HepG2 (cell line): ENCODE data around the gene MTOR. TPM values are rescaled to one million over a fixed set of nuclear protein-coding genes. Genes with fewer than 3 reads are reported as not detected.
A peak's percentile ranks its signal among the peaks of the same experiment; 100 is the strongest.

ENCODE experiments used
- ATAC-seq: fragments of 200-7000 bp; cut with Tn5 transposase; 3 replicates; pipeline ENCODE4 v1.9.1; 2020; ENCODE audit warnings: mild to moderate bottlenecking, moderate library complexity
- BruUV-seq: library from RNA; stranded (reverse); fragments of 400-500 nt; replicated peaks from 2 replicates; lab custom pipeline; 2021; lab: Mats Ljungman, UMichigan
- CTCF ChIA-PET: fragments of 300-600 bp; formaldehyde crosslinking; extraction: SDS; loops from one replicate; lab custom pipeline; 2021; ENCODE audit warnings: low total read pairs, inconsistent platforms, low intra/inter-chr PET ratio; lab: Yijun Ruan, JAX
- POLR2A ChIA-PET: fragments of 350-600 bp; sonication (Branson Sonifier 250); formaldehyde crosslinking; loops from one replicate; lab custom pipeline; 2020; ENCODE audit warnings: antibody characterized with exemption, inconsistent platforms; lab: Yijun Ruan, JAX
- DNase-seq: peaks from one replicate; pipeline ENCODE4 v3.0.0-alpha.2; 2015; ENCODE audit warnings: low spot score
- FAIRE-seq: peaks from 3 replicates; lab custom pipeline; 2011; peaks lifted over from hg19 to GRCh38; lab: Jason Lieb, UNC
- H2AFZ ChIP-seq: one replicate; pipeline ENCODE4 v1.6.1; 2011; ENCODE audit warnings: low read length, inconsistent platforms
- H3K27ac ChIP-seq: fragments of 300-600 bp; 3 replicates; pipeline ENCODE4 v1.8.0; 2011; ENCODE audit warnings: mixed run types, mild to moderate bottlenecking, mixed read lengths, low read length, inconsistent platforms; ENCODE audit not compliant: insufficient read depth; ENCODE audit errors: extremely low read length
- H3K27me3 ChIP-seq, 2 experiments: fragments of 200-600 bp in 1 of 2; 2 replicates in 1 of 2; 3 replicates in 1 of 2; pipeline versions ENCODE4 v1.6.0 to v1.8.0; 2011; ENCODE audit warnings: low read length in 2 of 2, mild to moderate bottlenecking in 2 of 2, moderate library complexity in 2 of 2, inconsistent platforms in 1 of 2; ENCODE audit not compliant: insufficient read depth in 2 of 2, control insufficient read depth in 1 of 2
- H3K36me3 ChIP-seq, 2 experiments: fragments of 200-600 bp in 1 of 2; replicated peaks in 1 of 2; 2 replicates in 1 of 2; 3 replicates in 1 of 2; pipeline versions ENCODE4 v1.5.1 to v1.8.0; 2011; ENCODE audit warnings: low read length in 2 of 2, inconsistent platforms in 1 of 2; ENCODE audit not compliant: insufficient read depth in 2 of 2, control insufficient read depth in 1 of 2
- H3K4me1 ChIP-seq: 2 replicates; pipeline ENCODE4 v1.5.1; 2012; ENCODE audit warnings: low read length, inconsistent platforms; ENCODE audit not compliant: insufficient read depth
- H3K4me2 ChIP-seq: 2 replicates; pipeline ENCODE4 v1.6.0; 2011; ENCODE audit warnings: low read depth, low read length, inconsistent platforms
- H3K4me3 ChIP-seq, 3 experiments: fragments of 200-600 bp in 1 of 3; sonication (generic), shearing (Covaris generic) in 1 of 3; replicated peaks in 1 of 3; 2 replicates each; pipeline ENCODE4 v1.5.1; 2011 to 2016; ENCODE audit warnings: low read length in 3 of 3, inconsistent platforms in 2 of 3, low read depth in 2 of 3, mild to moderate bottlenecking in 2 of 3, control low read depth in 1 of 3, mixed read lengths in 1 of 3; ENCODE audit not compliant: insufficient read depth in 1 of 3
- H3K79me2 ChIP-seq: one replicate; pipeline ENCODE4 v1.6.1; 2011; ENCODE audit warnings: low read length, inconsistent platforms; ENCODE audit not compliant: insufficient read depth
- H3K9ac ChIP-seq: 2 replicates; pipeline ENCODE4 v1.6.0; 2011; ENCODE audit warnings: mild to moderate bottlenecking, low read depth, low read length, inconsistent platforms; ENCODE audit not compliant: insufficient read depth
- H3K9me3 ChIP-seq: 2 replicates; pipeline ENCODE4 v1.5.1; 2012; ENCODE audit warnings: mild to moderate bottlenecking, low read length
- H4K20me1 ChIP-seq: 2 replicates; pipeline ENCODE4 v1.6.0; 2011; ENCODE audit warnings: inconsistent platforms, mild to moderate bottlenecking, low read length, moderate library complexity; ENCODE audit not compliant: insufficient read depth
- ATF1 ChIP-seq: IDR thresholded peaks from 2 replicates; pipeline ENCODE4 v1.6.1; 2016; ENCODE audit warnings: mild to moderate bottlenecking, control low read depth
- FIP1L1 ChIP-seq: fragments of 200-400 bp; formaldehyde crosslinking; IDR thresholded peaks from 2 replicates; pipeline ENCODE4 v1.6.1; 2018; ENCODE audit warnings: low read depth, mild to moderate bottlenecking, low read length, moderate library complexity, borderline replicate concordance; ENCODE audit not compliant: insufficient read depth
- FOXO1 ChIP-seq: sonication (generic); formaldehyde crosslinking; IDR thresholded peaks from 2 replicates; pipeline ENCODE4 v1.4.0; 2020; ENCODE audit warnings: missing genetic modification reagents
- HDAC2 ChIP-seq: sonication (generic); formaldehyde crosslinking; IDR thresholded peaks from 2 replicates; pipeline ENCODE4 v1.4.0; 2020; ENCODE audit warnings: missing genetic modification reagents
- IRX3 ChIP-seq: sonication (generic); formaldehyde crosslinking; IDR thresholded peaks from 2 replicates; pipeline ENCODE4 v1.8.1; 2023; ENCODE audit warnings: mild to moderate bottlenecking, low read depth, missing genetic modification reagents, borderline replicate concordance
- MAFF ChIP-seq: IDR thresholded peaks from 2 replicates; pipeline ENCODE4 v1.6.1; 2011; ENCODE audit warnings: low read depth, low read length, improper control_type of control experiment
- NFKB2 ChIP-seq: sonication (generic); formaldehyde crosslinking; IDR thresholded peaks from 2 replicates; pipeline ENCODE4 v1.4.0; 2020; ENCODE audit warnings: missing genetic modification reagents, borderline replicate concordance
- POLR2AphosphoS2 ChIP-seq: IDR thresholded peaks from 2 replicates; pipeline ENCODE4 v1.6.1; 2011; ENCODE audit warnings: low read depth, low read length, improper control_type of control experiment
- POLR2G ChIP-seq: fragments of 200-400 bp; formaldehyde crosslinking; IDR thresholded peaks from 2 replicates; pipeline ENCODE4 v1.6.1; 2018; ENCODE audit warnings: mild to moderate bottlenecking, low read depth, low read length, moderate library complexity
- SETDB1 ChIP-seq: sonication (generic); formaldehyde crosslinking; IDR thresholded peaks from 2 replicates; pipeline ENCODE4 v1.5.1; 2020; ENCODE audit warnings: missing genetic modification reagents, mild to moderate bottlenecking, borderline replicate concordance
- SIN3B ChIP-seq: fragments of 150-350 bp; IDR thresholded peaks from 2 replicates; pipeline ENCODE4 v1.6.1; 2014; ENCODE audit warnings: low read length
- STAT6 ChIP-seq: sonication (generic); formaldehyde crosslinking; IDR thresholded peaks from 2 replicates; pipeline ENCODE4 v1.4.0; 2020; ENCODE audit warnings: missing genetic modification reagents, mild to moderate bottlenecking, borderline replicate concordance
- ZNF501 ChIP-seq: sonication (generic); formaldehyde crosslinking; IDR thresholded peaks from 2 replicates; pipeline ENCODE4 v1.5.1; 2020; ENCODE audit warnings: mild to moderate bottlenecking, moderate library complexity, missing genetic modification reagents
- ZNF510 ChIP-seq: sonication (generic); formaldehyde crosslinking; IDR thresholded peaks from 2 replicates; pipeline ENCODE4 v1.4.0; 2020; ENCODE audit warnings: low read depth, mild to moderate bottlenecking, missing genetic modification reagents
- WGBS: methylation state at CpG from one replicate; pipeline ENCODE4 v1.1.6; 2017; ENCODE audit warnings: low lambda C conversion rate; 5-methylcytosine and 5-hydroxymethylcytosine counted together
- in situ Hi-C: cut with HindIII; loops from 2 replicates; pipeline ENCODE4 v1.10.0; 2017; ENCODE audit warnings: low pct_unique_long_range_greater_than_20kb; ENCODE audit not compliant: extremely low pct_ligation_motif_present
- intact Hi-C: fragments of 100-400 bp; cut with micrococcal nuclease; formaldehyde crosslinking; loops from one replicate; pipeline ENCODE4 v1.10.0; 2022; ENCODE audit not compliant: unreplicated experiment
- polyA plus RNA-seq, 8 experiments: library from polyadenylated mRNA; depleted of rRNA in 3 of 8; stranded (reverse) in 7 of 8; unstranded in 1 of 8; fragments of >200 nt; fragmentation: Illumina TruSeq in 4 of 8; extraction: Trizol in 4 of 8; gene quantifications; 2 replicates each; pipeline versions ENCODE4 v1.2.1 to v1.2.3, GENCODE V29; 2011 to 2016; ENCODE audit warnings: low read depth in 4 of 8, missing spikeins in 1 of 8, mixed read lengths in 1 of 8; ENCODE audit not compliant: insufficient read depth in 1 of 8
- total RNA-seq, 5 experiments: library from RNA; depleted of rRNA; stranded (reverse); fragments of >200 nt; fragmentation: Illumina TruSeq; extraction: Trizol; gene quantifications; 2 replicates each; pipeline ENCODE4 v1.2.3, GENCODE V29; 2016; ENCODE audit warnings: low read depth in 1 of 5
- TF ChIP-seq, protein P1 (sequence below): sonication (generic); formaldehyde crosslinking; conservative IDR thresholded peaks from 2 replicates; pipeline ENCODE4 v1.5.0; 2020; ENCODE audit warnings: missing genetic modification reagents

The MTOR gene
- total and polyA plus RNA-seq, 2 of the 13 experiments (the other 11 are each of a cell fraction or from before 2014, with no cell fraction given) = 24.6 to 34.6 TPM

- ChIA-PET POLR2A (interaction anchor here (0.6 kb wide), 1 partner anchor 30 kb away, joined by 4 read pairs; no protein-coding TSS in a partner anchor), CTCF (no interaction called here)
- peak overlapping the region; percentile 54 for H3K27ac ChIP-seq
- no peaks in the 10 kb centered on the region for H3K27me3 ChIP-seq
- 93% methylated on average over 2 of the region's 2 CpGs for WGBS
- TF ChIP-seq MAFF = no peak
- no peak for TF ChIP-seq STAT6
- no peak for TF ChIP-seq ZNF501 (CRISPR knock-in tag)
- no peak for TF ChIP-seq FOXO1 (CRISPR knock-in tag)
- TF ChIP-seq HDAC2 (CRISPR knock-in tag) = no peak
- no peak for TF ChIP-seq ZNF510 (CRISPR knock-in tag)
- TF ChIP-seq NFKB2 (CRISPR knock-in tag) = no peak
- TF ChIP-seq SETDB1 (CRISPR knock-in tag) = no peak
- no peak for TF ChIP-seq FIP1L1
- no peak for TF ChIP-seq POLR2G
- TF ChIP-seq POLR2AphosphoS2 = no peak
- TF ChIP-seq IRX3 (CRISPR knock-in tag) = no peak
- TF ChIP-seq, protein P1, sequence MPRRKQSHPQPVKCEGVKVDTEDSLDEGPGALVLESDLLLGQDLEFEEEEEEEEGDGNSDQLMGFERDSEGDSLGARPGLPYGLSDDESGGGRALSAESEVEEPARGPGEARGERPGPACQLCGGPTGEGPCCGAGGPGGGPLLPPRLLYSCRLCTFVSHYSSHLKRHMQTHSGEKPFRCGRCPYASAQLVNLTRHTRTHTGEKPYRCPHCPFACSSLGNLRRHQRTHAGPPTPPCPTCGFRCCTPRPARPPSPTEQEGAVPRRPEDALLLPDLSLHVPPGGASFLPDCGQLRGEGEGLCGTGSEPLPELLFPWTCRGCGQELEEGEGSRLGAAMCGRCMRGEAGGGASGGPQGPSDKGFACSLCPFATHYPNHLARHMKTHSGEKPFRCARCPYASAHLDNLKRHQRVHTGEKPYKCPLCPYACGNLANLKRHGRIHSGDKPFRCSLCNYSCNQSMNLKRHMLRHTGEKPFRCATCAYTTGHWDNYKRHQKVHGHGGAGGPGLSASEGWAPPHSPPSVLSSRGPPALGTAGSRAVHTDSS (CRISPR knock-in tag) = no peak
- TF ChIP-seq SIN3B = no peak
- no peak for TF ChIP-seq ATF1 (CRISPR knock-in tag)
- no peaks in the 10 kb centered on the region for H3K9me3 ChIP-seq
- DNase-seq (no peak), ATAC-seq (no peak), FAIRE-seq (no peak)
- intact Hi-C loops = no loop called here
- BruUV-seq = no TSS peak
- in situ Hi-C loops = no loop called here
- H3K4me3 ChIP-seq = no peak overlapping the region
- peaks cover 41% of the 10 kb centered on the region for H3K4me1 ChIP-seq
- no peak overlapping the region for H2AFZ ChIP-seq
- H3K36me3 ChIP-seq = peaks cover 21 to 65% of the 10 kb centered on the region in 2 experiments
- no peaks in the 10 kb centered on the region for H4K20me1 ChIP-seq
- no peak overlapping the region for H3K9ac ChIP-seq
- H3K4me2 ChIP-seq = no peak overlapping the region
- no peaks in the 10 kb centered on the region for H3K79me2 ChIP-seq
Measured at GRCh38 chr1:11215381-11216005, 46.9 kb downstream of the MTOR start.
